K562 (cell line): Measurements from ENCODE around the gene USP7. TPM values are rescaled to one million over a fixed set of nuclear protein-coding genes. Genes with fewer than 3 reads are reported as not detected.

Source experiments
- ATAC-seq: fragments of 200-7000 bp; cut with Tn5 transposase; 3 replicates; pipeline ENCODE4 v1.9.1; 2020; ENCODE audit warnings: moderate library complexity
- BruUV-seq: library from RNA; stranded (reverse); fragments of 400-500 nt; replicated peaks from 2 replicates; lab custom pipeline; 2021; lab: Mats Ljungman, UMichigan
- CTCF ChIA-PET: fragments of 300-600 bp; formaldehyde crosslinking; extraction: SDS; loops from one replicate; lab custom pipeline; 2021; ENCODE audit warnings: low intra/inter-chr PET ratio; lab: Yijun Ruan, JAX
- POLR2A ChIA-PET: fragments of 300-600, 350-650 bp; sonication (Branson Sonifier 250); formaldehyde crosslinking; extraction: SDS; loops from one replicate; lab custom pipeline; 2021; ENCODE audit warnings: antibody characterized with exemption, inconsistent platforms; lab: Yijun Ruan, JAX
- DNase-seq, 4 experiments: peaks; one replicate each; pipeline versions ENCODE4 v3.0.0 to v3.0.0-alpha.2; 2011 to 2018; ENCODE audit warnings: low spot score in 3 of 4, mixed read lengths in 3 of 4; ENCODE audit errors: extremely low read depth in 1 of 4
- FAIRE-seq: peaks from 2 replicates; lab custom pipeline; 2011; peaks lifted over from hg19 to GRCh38; lab: Jason Lieb, UNC
- H2AFZ ChIP-seq: 2 replicates; pipeline ENCODE4 v1.6.0; 2011; ENCODE audit warnings: low read depth, low read length, control low read depth, inconsistent platforms
- H3K27ac ChIP-seq: fragments of 200-600 bp; 3 replicates; pipeline ENCODE4 v1.8.0; 2011; ENCODE audit warnings: low read depth, mild to moderate bottlenecking, control low read depth, inconsistent platforms, low read length, moderate library complexity, mixed read lengths; ENCODE audit errors: extremely low read depth
- H3K27me3 ChIP-seq, 2 experiments: fragments of 300-600 bp in 1 of 2; 2 replicates in 1 of 2; 3 replicates in 1 of 2; pipeline versions ENCODE4 v1.6.0 to v1.8.0; 2011; ENCODE audit warnings: inconsistent platforms in 2 of 2, low read length in 2 of 2, mild to moderate bottlenecking in 1 of 2, mixed read lengths in 1 of 2, moderate library complexity in 1 of 2; ENCODE audit not compliant: control insufficient read depth in 2 of 2, insufficient read depth in 2 of 2
- H3K36me3 ChIP-seq: fragments of 300-600 bp; 3 replicates; pipeline ENCODE4 v1.8.0; 2011; ENCODE audit warnings: mild to moderate bottlenecking, low read length, inconsistent platforms; ENCODE audit not compliant: control insufficient read depth, insufficient read depth
- H3K4me1 ChIP-seq, 2 experiments: fragments of 200-600 bp in 1 of 2; replicated peaks in 1 of 2; 2 replicates in 1 of 2; 3 replicates in 1 of 2; pipeline versions ENCODE4 v1.5.1 to v1.8.0; 2011; ENCODE audit warnings: inconsistent platforms in 2 of 2, low read length in 2 of 2, mild to moderate bottlenecking in 1 of 2, mixed read lengths in 1 of 2, moderate library complexity in 1 of 2; ENCODE audit not compliant: control insufficient read depth in 2 of 2, insufficient read depth in 2 of 2
- H3K4me2 ChIP-seq: 2 replicates; pipeline ENCODE4 v1.6.1; 2011; ENCODE audit warnings: low read length, control low read depth, inconsistent platforms, mixed read lengths; ENCODE audit not compliant: insufficient read depth
- H3K4me3 ChIP-seq: fragments of 200-600 bp; sonication (generic), shearing (Covaris generic); 2 replicates; pipeline ENCODE4 v1.5.1; 2016; ENCODE audit warnings: control low read depth, inconsistent platforms
- H3K79me2 ChIP-seq: fragments of 200-600 bp; 3 replicates; pipeline ENCODE4 v1.8.0; 2011; ENCODE audit warnings: low read length, inconsistent platforms; ENCODE audit not compliant: control insufficient read depth, insufficient read depth
- H3K9ac ChIP-seq, 2 experiments: 2 replicates each; pipeline versions ENCODE4 v1.6.0 to v1.6.1; 2011; ENCODE audit warnings: low read depth in 2 of 2, low read length in 2 of 2, control low read depth in 1 of 2, inconsistent platforms in 1 of 2, mild to moderate bottlenecking in 1 of 2, mixed read lengths in 1 of 2; ENCODE audit not compliant: insufficient read depth in 1 of 2
- H3K9me1 ChIP-seq: one replicate; pipeline ENCODE4 v1.6.0; 2011; ENCODE audit warnings: inconsistent platforms, mild to moderate bottlenecking, low read length, moderate library complexity; ENCODE audit not compliant: control insufficient read depth, insufficient read depth
- H3K9me3 ChIP-seq: replicated peaks from 2 replicates; pipeline ENCODE4 v1.5.1; 2011; ENCODE audit warnings: low read depth, low read length, inconsistent platforms; ENCODE audit not compliant: control insufficient read depth, insufficient read depth
- H4K20me1 ChIP-seq: replicated peaks from 2 replicates; pipeline ENCODE4 v1.6.1; 2011; ENCODE audit warnings: low read length, inconsistent platforms, mixed read lengths; ENCODE audit not compliant: control insufficient read depth, insufficient read depth
- CBFB ChIP-seq: sonication (generic); formaldehyde crosslinking; IDR thresholded peaks from 2 replicates; pipeline ENCODE4 v1.4.0; 2020; ENCODE audit warnings: mild to moderate bottlenecking, missing genetic modification reagents
- MIER1 ChIP-seq: fragments of 450-650 bp; IDR thresholded peaks from 2 replicates; pipeline ENCODE4 v1.6.1; 2016; ENCODE audit warnings: antibody characterized with exemption, mild to moderate bottlenecking, low read depth
- PML ChIP-seq: IDR thresholded peaks from 2 replicates; pipeline ENCODE4 v1.6.1; 2012; ENCODE audit warnings: low read length, inconsistent platforms
- RAD21 ChIP-seq, 2 experiments: fragments of 250-450 bp in 1 of 2; fragments of 450-650 bp in 1 of 2; sonication (Bioruptor Pico) in 1 of 2; formaldehyde crosslinking in 1 of 2; IDR thresholded peaks in 1 of 2; conservative IDR thresholded peaks in 1 of 2; 2 replicates each; pipeline versions ENCODE4 v1.4.0 to v1.8.0; 2020 to 2022; ENCODE audit warnings: mild to moderate bottlenecking in 2 of 2, moderate library complexity in 1 of 2
- ZNF134 ChIP-seq: fragments of 250-450 bp; sonication (Bioruptor Pico); conservative IDR thresholded peaks from 2 replicates; pipeline ENCODE4 v1.4.0; 2020
- ZNF584 ChIP-seq: fragments of 200-800 bp; sonication (Bioruptor generic); IDR thresholded peaks from 2 replicates; pipeline ENCODE4 v1.6.1; 2016; ENCODE audit warnings: low read depth, mild to moderate bottlenecking, missing genetic modification characterization, missing compliant biosample characterization
- WGBS: fragments of 100-300 bp; shearing (Covaris generic); methylation state at CpG from one replicate; pipeline ENCODE4 v1.1.6; 2016; ENCODE audit warnings: low coverage, mixed read lengths; ENCODE audit not compliant: insufficient coverage; ENCODE audit errors: missing lambda C conversion rate; 5-methylcytosine and 5-hydroxymethylcytosine counted together
- in situ Hi-C: fragments of 300-500 bp; cut with MboI; formaldehyde crosslinking; loops from 4 replicates; pipeline ENCODE4 v1.15.0; 2018; ENCODE audit warnings: inconsistent platforms, mixed read lengths
- intact Hi-C: fragments of 100-400 bp; cut with micrococcal nuclease; formaldehyde crosslinking; loops from 2 replicates; pipeline ENCODE4 v1.14.2; 2022
- polyA plus RNA-seq, 8 experiments: library from polyadenylated mRNA; depleted of rRNA in 4 of 8; stranded (reverse) in 5 of 8; unstranded in 3 of 8; fragments of >200 nt; fragmentation: Nextera tagmentation in 2 of 8; fragmentation: Illumina TruSeq in 1 of 8; extraction: Ambion mirVana in 2 of 8; extraction: Trizol in 1 of 8; gene quantifications; 2 replicates each; pipeline versions ENCODE4 v1.2.1 to v1.2.3, GENCODE V29; 2011 to 2014; ENCODE audit warnings: inconsistent platforms in 1 of 8, missing spikeins in 1 of 8
- total RNA-seq, 7 experiments: library from RNA; depleted of rRNA in 6 of 7; stranded (reverse); fragments of >200 nt in 6 of 7; fragmentation: Illumina TruSeq in 2 of 7; extraction: Trizol in 2 of 7; gene quantifications; 2 replicates each; pipeline versions ENCODE4 v1.2.1 to v1.2.3, GENCODE V29; 2011 to 2021; ENCODE audit warnings: low replicate concordance in 1 of 7
- TF ChIP-seq, protein P1 (sequence below), 3 experiments: IDR thresholded peaks in 2 of 3; conservative IDR thresholded peaks in 1 of 3; 2 replicates each; pipeline ENCODE4 v1.5.1; 2011 to 2012; ENCODE audit warnings: low read length in 3 of 3, mild to moderate bottlenecking in 3 of 3, control low read depth in 2 of 3, improper control_type of control experiment in 1 of 3, inconsistent platforms in 1 of 3, low read depth in 1 of 3, mixed read lengths in 1 of 3, moderate library complexity in 1 of 3; ENCODE audit not compliant: insufficient read depth in 2 of 3
- TF ChIP-seq, protein P2 (sequence below), 2 experiments: fragments of 450-650 bp; formaldehyde crosslinking in 1 of 2; IDR thresholded peaks; 2 replicates each; pipeline versions ENCODE4 v1.4.0 to v1.6.1; 2014 to 2020; ENCODE audit warnings: mild to moderate bottlenecking in 2 of 2, borderline replicate concordance in 1 of 2, low read depth in 1 of 2
- TF ChIP-seq, protein P3 (sequence below): sonication (generic); formaldehyde crosslinking; IDR thresholded peaks from 2 replicates; pipeline ENCODE4 v1.8.0; 2022; ENCODE audit warnings: mild to moderate bottlenecking, low read depth, missing genetic modification reagents

Gene USP7
- total and polyA plus RNA-seq, 9 of the 15 experiments (the other 6 are each of a cell fraction or from before 2014, with no cell fraction given), result 17.1 to 145 (median 57.9) TPM

DNA sequence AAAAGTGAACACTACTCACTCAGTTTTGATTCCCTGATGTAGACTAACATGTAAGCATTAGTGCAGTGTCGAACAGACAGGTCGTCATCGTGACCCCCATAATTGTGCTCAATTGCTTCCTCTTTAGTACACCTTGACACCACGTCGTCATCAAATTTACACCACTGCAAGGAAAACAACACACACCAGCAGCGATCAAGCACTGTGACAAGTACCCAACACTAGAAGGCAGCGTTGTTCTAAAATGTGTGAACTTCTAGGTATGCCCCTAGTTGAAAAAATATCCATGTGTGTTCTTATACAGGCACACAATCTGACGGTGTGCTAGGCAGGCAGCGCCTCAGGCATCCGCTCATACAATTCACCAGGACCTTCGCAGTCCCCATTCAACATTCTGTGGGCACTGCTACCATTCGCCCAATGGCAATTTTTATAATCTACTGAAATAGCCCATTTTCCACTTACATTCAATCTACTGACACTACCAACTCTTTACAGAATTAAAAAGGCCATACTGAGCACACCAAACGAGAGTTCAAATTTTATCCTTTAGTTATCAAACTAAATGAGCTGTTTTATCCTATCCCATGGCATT, 58.4 kb downstream of the USP7 start:
- ChIA-PET POLR2A (no interaction called here), CTCF (interaction anchor here (0.7 kb wide), 1 partner anchor 230 kb away, joined by 3 read pairs; no protein-coding TSS in a partner anchor)
- Histone ChIP-seq H3K9me3 (no peaks in the 10 kb centered on the region), H3K4me2 (no peak overlapping the region), H3K9me1 (no peaks in the 10 kb centered on the region), H3K27ac (no peak overlapping the region), H3K9ac (no peak overlapping the region), H4K20me1 (no peaks in the 10 kb centered on the region; the same call in 1 of the 2 replicates), H2AFZ (no peak overlapping the region), H3K27me3 (no peaks in the 10 kb centered on the region), H3K4me1 (no peaks in the 10 kb centered on the region), H3K4me3 (no peak overlapping the region), H3K36me3 (peaks cover 93% of the 10 kb centered on the region), H3K79me2 (no peaks in the 10 kb centered on the region)
- DNase-seq (peak in 1 of 4 experiments; percentile 42), FAIRE-seq (no peak), ATAC-seq (peak; percentile 85)
- intact Hi-C loops (loop anchor here (5.0 kb wide), 1 partner anchor 102 kb away; no protein-coding TSS in a partner anchor), in situ Hi-C loops (no loop called here)
- BruUV-seq, result no TSS peak
- 80% methylated on average over 13 of the region's 13 CpGs for WGBS
- TF ChIP-seq ZNF584 (CRISPR knock-in tag), result no peak
- no peak for TF ChIP-seq CBFB
- TF ChIP-seq ZNF134 (CRISPR knock-in tag), result no peak
- TF ChIP-seq PML, result 0 out of 2 replicates have a peak, but pooled peaks have one; percentile 18
- TF ChIP-seq MIER1, result no peak
- TF ChIP-seq, protein P1, sequence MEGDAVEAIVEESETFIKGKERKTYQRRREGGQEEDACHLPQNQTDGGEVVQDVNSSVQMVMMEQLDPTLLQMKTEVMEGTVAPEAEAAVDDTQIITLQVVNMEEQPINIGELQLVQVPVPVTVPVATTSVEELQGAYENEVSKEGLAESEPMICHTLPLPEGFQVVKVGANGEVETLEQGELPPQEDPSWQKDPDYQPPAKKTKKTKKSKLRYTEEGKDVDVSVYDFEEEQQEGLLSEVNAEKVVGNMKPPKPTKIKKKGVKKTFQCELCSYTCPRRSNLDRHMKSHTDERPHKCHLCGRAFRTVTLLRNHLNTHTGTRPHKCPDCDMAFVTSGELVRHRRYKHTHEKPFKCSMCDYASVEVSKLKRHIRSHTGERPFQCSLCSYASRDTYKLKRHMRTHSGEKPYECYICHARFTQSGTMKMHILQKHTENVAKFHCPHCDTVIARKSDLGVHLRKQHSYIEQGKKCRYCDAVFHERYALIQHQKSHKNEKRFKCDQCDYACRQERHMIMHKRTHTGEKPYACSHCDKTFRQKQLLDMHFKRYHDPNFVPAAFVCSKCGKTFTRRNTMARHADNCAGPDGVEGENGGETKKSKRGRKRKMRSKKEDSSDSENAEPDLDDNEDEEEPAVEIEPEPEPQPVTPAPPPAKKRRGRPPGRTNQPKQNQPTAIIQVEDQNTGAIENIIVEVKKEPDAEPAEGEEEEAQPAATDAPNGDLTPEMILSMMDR (IDR thresholded peaks at IDR 0.05 in 2 of 3, conservative IDR thresholded peaks at IDR 0.05 in 1 of 3; ENCODE audit: insufficient read depth in 2 of 3, low read depth in 1 of 3, low read length in 3 of 3), result peak; percentile 50 to 69 (median 58); a peak in 5 of 6 replicates
- TF ChIP-seq, protein P2, sequence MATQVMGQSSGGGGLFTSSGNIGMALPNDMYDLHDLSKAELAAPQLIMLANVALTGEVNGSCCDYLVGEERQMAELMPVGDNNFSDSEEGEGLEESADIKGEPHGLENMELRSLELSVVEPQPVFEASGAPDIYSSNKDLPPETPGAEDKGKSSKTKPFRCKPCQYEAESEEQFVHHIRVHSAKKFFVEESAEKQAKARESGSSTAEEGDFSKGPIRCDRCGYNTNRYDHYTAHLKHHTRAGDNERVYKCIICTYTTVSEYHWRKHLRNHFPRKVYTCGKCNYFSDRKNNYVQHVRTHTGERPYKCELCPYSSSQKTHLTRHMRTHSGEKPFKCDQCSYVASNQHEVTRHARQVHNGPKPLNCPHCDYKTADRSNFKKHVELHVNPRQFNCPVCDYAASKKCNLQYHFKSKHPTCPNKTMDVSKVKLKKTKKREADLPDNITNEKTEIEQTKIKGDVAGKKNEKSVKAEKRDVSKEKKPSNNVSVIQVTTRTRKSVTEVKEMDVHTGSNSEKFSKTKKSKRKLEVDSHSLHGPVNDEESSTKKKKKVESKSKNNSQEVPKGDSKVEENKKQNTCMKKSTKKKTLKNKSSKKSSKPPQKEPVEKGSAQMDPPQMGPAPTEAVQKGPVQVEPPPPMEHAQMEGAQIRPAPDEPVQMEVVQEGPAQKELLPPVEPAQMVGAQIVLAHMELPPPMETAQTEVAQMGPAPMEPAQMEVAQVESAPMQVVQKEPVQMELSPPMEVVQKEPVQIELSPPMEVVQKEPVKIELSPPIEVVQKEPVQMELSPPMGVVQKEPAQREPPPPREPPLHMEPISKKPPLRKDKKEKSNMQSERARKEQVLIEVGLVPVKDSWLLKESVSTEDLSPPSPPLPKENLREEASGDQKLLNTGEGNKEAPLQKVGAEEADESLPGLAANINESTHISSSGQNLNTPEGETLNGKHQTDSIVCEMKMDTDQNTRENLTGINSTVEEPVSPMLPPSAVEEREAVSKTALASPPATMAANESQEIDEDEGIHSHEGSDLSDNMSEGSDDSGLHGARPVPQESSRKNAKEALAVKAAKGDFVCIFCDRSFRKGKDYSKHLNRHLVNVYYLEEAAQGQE (IDR thresholded peaks at IDR 0.05; ENCODE audit: borderline replicate concordance), result peak; percentile 55; the same call in 1 of the 2 replicates
- TF ChIP-seq, protein P2 (CRISPR knock-in tag; IDR thresholded peaks at IDR 0.05; ENCODE audit: low read depth), result no peak
- TF ChIP-seq, protein P3, sequence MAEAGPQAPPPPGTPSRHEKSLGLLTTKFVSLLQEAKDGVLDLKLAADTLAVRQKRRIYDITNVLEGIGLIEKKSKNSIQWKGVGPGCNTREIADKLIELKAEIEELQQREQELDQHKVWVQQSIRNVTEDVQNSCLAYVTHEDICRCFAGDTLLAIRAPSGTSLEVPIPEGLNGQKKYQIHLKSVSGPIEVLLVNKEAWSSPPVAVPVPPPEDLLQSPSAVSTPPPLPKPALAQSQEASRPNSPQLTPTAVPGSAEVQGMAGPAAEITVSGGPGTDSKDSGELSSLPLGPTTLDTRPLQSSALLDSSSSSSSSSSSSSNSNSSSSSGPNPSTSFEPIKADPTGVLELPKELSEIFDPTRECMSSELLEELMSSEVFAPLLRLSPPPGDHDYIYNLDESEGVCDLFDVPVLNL (CRISPR knock-in tag), result no peak
- TF ChIP-seq RAD21 (CRISPR knock-in tag; conservative IDR thresholded peaks at IDR 0.05 in 1 of 2, IDR thresholded peaks at IDR 0.05 in 1 of 2), result peak; percentile 27 to 69
